Renal pelvis (tissue), 4 donors: ENCODE data around the gene CRTC3. TPM values are rescaled to one million over a fixed set of nuclear protein-coding genes. Genes with fewer than 3 reads are reported as not detected.
"Not testable (repeated sequence)": the region's sequence is repeated elsewhere in the genome, so short reads cannot be mapped to it uniquely, and the experiment has no call there.

Experiments used
- DNase-seq: peaks from one replicate; pipeline ENCODE4 v3.0.0-alpha.2; 2013
- polyA plus RNA-seq, 3 donors: library from polyadenylated mRNA; unstranded; fragments of 120-200 nt; gene quantifications; one replicate each; pipeline ENCODE4 v1.2.1, GENCODE V29; 2013; ENCODE audit not compliant: insufficient read length in 3 of 3

Gene CRTC3
- polyA plus RNA-seq, 3 donors: 27.6 to 38.3 (median 29.9) TPM

- DNase-seq: not testable (repeated sequence)
Measured at GRCh38 chr15:90673357-90673756, 143.6 kb downstream of the CRTC3 start.

GRCh38 chr15:90674476-90674875 lies 144.8 kb downstream of the CRTC3 start:
- no peak for DNase-seq

GRCh38 chr15:90675464-90675863 lies 145.7 kb downstream of the CRTC3 start:
- DNase-seq: no peak

- no peak for DNase-seq
Measured at GRCh38 chr15:90677807-90678790, 148.4 kb downstream of the CRTC3 start.

GRCh38 chr15:90679959-90680358 lies 150.2 kb downstream of the CRTC3 start:
- no peak for DNase-seq

GRCh38 chr15:90680371-90680935 lies 150.7 kb downstream of the CRTC3 start:
- no peak for DNase-seq

GRCh38 chr15:90681056-90681455 lies 151.3 kb downstream of the CRTC3 start:
- no peak for DNase-seq

- DNase-seq: no peak
Measured at GRCh38 chr15:90681480-90681879, 151.8 kb downstream of the CRTC3 start.

GRCh38 chr15:90683371-90683770 lies 153.6 kb downstream of the CRTC3 start:
- no peak for DNase-seq

GRCh38 chr15:90683876-90684275 lies 154.2 kb downstream of the CRTC3 start:
- DNase-seq: no peak

- peak; percentile 48 for DNase-seq
Measured at GRCh38 chr15:90684281-90684680, 154.6 kb downstream of the CRTC3 start.

- no peak for DNase-seq
Measured at GRCh38 chr15:90685591-90686434, 156.1 kb downstream of the CRTC3 start.

GRCh38 chr15:90686435-90687218 lies 156.9 kb downstream of the CRTC3 start:
- DNase-seq: no peak

GRCh38 chr15:90689326-90689961 lies 159.7 kb downstream of the CRTC3 start:
- not testable (repeated sequence) for DNase-seq

- DNase-seq: no peak
Measured at GRCh38 chr15:90690585-90690984, 160.9 kb downstream of the CRTC3 start.

- no peak for DNase-seq
Measured at GRCh38 chr15:90691369-90691768, 161.6 kb downstream of the CRTC3 start.

- no peak for DNase-seq
Measured at GRCh38 chr15:90691982-90692773, 162.5 kb downstream of the CRTC3 start.
